Cardiac muscle cell (in vitro differentiated cells and primary cell): ENCODE measurements around the gene RHBDD2. TPM values are rescaled to one million over a fixed set of nuclear protein-coding genes. Genes with fewer than 3 reads are reported as not detected.
"Not testable (repeated sequence)": the region's sequence is repeated elsewhere in the genome, so short reads cannot be mapped to it uniquely, and the experiment has no call there.

Source experiments
- DNase-seq, 2 donors: peaks; one replicate each; pipeline versions ENCODE4 v3.0.0 to v3.0.0-alpha.2; 2010 to 2017; ENCODE audit warnings: low read depth in 1 of 2, low spot score in 1 of 2
- H3K27ac ChIP-seq: fragments of 200-600 bp; sonication (generic); 2 replicates; pipeline ENCODE4 v1.5.1; 2016
- H3K27me3 ChIP-seq: fragments of 200-600 bp; sonication (generic); 2 replicates; pipeline ENCODE4 v1.6.0; 2016; ENCODE audit warnings: control low read depth
- H3K36me3 ChIP-seq: fragments of 200-600 bp; sonication (generic); 2 replicates; pipeline ENCODE4 v1.5.1; 2016; ENCODE audit warnings: control low read depth
- H3K4me1 ChIP-seq: fragments of 200-600 bp; sonication (generic); 2 replicates; pipeline ENCODE4 v1.8.1; 2017; ENCODE audit warnings: low read depth, mild to moderate bottlenecking, mixed run types
- H3K4me3 ChIP-seq: fragments of 200-600 bp; sonication (generic); 2 replicates; pipeline ENCODE4 v1.5.1; 2016; ENCODE audit warnings: mild to moderate bottlenecking
- H3K9me3 ChIP-seq: fragments of 200-600 bp; sonication (generic); 2 replicates; pipeline ENCODE4 v1.5.1; 2017; ENCODE audit warnings: low read depth, mild to moderate bottlenecking, control low read depth
- polyA plus RNA-seq: library from polyadenylated mRNA; unstranded; fragments of >200 nt; fragmentation: Nextera tagmentation; extraction: Ambion mirVana; gene quantifications from 2 replicates; pipeline ENCODE4 v1.2.1, GENCODE V29; 2016
- total RNA-seq: library from RNA; depleted of rRNA; stranded (reverse); fragments of >200 nt; gene quantifications from 2 replicates; pipeline ENCODE4 v1.2.3, GENCODE V29; 2016
- TF ChIP-seq, protein P1 (sequence below): IDR thresholded peaks from 2 replicates; pipeline ENCODE4 v1.5.1; 2012; ENCODE audit warnings: low read depth, mild to moderate bottlenecking, low read length

The RHBDD2 gene
- total and polyA plus RNA-seq, 2 experiments from 2014 or later: 83.6 to 223 TPM

DNA sequence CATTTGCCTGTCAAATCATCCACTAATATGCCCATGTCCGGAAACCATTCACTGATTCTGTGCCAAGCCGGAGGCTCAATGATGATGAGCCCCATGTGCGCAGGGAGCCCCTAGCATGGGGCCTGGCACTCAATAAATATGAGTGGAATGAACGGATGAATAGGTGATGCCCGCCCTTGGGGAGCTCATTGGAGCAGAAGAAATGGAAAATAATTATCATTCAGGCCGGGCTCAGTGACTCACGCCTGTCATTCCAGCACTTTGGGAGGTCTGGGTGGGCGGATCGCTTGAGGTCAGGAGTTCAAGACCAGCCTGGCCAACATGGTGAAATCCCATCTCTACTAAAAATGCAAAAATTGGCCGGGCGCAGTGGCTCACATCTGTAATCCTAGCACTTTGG, 11.0 kb downstream of the RHBDD2 start:
- Histone ChIP-seq H3K27me3 (no peaks in the 10 kb centered on the region), H3K4me3 (no peak overlapping the region), H3K36me3 (peaks cover 5% of the 10 kb centered on the region), H3K27ac (no peak overlapping the region), H3K9me3 (no peaks in the 10 kb centered on the region), H3K4me1 (no peaks in the 10 kb centered on the region)
- TF ChIP-seq, protein P1, sequence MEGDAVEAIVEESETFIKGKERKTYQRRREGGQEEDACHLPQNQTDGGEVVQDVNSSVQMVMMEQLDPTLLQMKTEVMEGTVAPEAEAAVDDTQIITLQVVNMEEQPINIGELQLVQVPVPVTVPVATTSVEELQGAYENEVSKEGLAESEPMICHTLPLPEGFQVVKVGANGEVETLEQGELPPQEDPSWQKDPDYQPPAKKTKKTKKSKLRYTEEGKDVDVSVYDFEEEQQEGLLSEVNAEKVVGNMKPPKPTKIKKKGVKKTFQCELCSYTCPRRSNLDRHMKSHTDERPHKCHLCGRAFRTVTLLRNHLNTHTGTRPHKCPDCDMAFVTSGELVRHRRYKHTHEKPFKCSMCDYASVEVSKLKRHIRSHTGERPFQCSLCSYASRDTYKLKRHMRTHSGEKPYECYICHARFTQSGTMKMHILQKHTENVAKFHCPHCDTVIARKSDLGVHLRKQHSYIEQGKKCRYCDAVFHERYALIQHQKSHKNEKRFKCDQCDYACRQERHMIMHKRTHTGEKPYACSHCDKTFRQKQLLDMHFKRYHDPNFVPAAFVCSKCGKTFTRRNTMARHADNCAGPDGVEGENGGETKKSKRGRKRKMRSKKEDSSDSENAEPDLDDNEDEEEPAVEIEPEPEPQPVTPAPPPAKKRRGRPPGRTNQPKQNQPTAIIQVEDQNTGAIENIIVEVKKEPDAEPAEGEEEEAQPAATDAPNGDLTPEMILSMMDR: no peak
- DNase-seq: peak in 1 of 2 donors; percentile 60

DNA sequence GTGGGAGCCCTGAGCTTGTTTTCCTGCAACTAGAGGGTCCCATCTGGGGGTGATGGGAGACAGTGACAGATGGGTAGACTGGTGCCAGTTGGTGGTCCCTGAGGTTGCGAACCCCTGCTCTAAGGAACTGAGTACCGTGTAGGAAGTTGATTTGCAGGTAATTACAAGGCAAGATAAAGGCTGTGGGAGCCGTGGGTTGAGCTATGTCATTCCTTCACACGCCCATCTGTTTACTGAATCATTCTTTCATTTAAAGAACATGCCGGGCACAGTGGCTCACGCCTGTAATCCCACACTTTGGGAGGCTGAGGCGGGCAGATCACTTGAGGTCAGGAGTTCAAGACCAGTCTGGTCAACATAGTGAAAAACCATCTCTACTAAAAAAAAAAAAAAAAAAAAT, 12.4 kb downstream of the RHBDD2 start:
- H3K27ac ChIP-seq, H3K9me3 ChIP-seq, H3K36me3 ChIP-seq, H3K27me3 ChIP-seq, DNase-seq, H3K4me3 ChIP-seq, H3K4me1 ChIP-seq: not testable (repeated sequence)

DNA sequence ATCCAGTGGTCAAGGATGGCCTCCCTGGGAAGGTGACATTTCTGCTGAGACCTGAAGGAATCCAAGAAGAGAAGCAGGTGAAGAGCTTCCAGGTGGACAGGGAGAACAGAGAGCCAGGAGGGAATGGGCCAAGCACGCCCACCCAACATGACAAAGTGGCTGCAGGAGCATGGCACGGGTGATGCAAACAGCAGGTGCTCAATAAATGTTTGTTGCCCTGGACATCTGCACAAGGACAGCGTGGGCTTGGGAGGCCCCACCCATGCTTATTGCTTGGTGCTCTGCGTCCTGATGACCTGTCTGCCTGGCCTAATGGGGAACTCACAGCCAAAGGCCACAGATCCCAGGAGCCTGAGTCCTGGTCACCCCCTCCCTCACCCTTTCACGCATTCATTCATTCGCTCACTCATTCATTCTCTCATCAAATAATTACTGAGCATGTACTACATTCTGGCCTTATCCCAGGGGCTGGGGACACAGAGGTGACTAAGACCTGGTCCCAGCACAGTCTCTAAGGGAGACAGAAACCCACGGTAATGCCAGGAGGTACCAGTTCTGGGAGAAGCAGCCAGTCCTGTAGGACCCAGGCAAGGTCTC, 13.1 kb downstream of the RHBDD2 start:
- H3K9me3 ChIP-seq: no peaks in the 10 kb centered on the region
- H3K4me3 ChIP-seq: no peak overlapping the region
- TF ChIP-seq, protein P1: no peak
- no peak overlapping the region for H3K27ac ChIP-seq
- H3K27me3 ChIP-seq: no peaks in the 10 kb centered on the region
- no peak for DNase-seq
- peaks cover 5% of the 10 kb centered on the region for H3K36me3 ChIP-seq
- H3K4me1 ChIP-seq: no peaks in the 10 kb centered on the region

DNA sequence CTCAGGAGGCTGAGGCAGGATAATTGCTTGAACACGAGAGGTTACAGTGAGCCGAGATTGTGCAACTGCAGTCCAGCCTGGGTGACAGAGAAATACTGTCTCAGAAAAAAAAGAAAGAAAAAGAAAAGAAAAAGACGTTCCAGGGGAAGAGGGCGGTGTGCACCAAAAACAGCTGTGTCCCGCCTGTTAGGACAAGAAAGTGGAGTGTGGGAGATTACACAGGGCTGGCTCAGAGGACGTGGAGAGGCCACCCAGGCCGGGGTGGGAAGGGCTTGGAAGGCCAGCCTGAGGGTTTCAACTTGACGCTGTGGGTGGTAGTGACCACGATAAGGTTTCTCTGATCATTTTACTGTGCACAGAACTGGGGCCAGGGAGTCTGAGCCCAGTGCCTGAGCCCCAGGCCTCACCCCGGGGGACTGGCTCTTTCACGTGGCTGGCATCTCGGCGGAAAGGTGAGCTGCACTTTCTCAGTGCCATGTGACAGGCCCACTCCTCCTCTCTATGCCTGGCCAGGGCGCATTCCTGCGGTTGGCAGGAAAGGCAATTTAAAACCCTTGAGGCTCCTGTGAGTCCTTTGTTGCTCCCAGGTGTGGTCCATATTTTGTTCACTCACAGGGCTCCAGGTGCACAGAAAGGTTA, 13.9 kb downstream of the RHBDD2 start:
- Histone ChIP-seq H3K27me3 (no peaks in the 10 kb centered on the region), H3K9me3 (no peaks in the 10 kb centered on the region), H3K4me1 (no peaks in the 10 kb centered on the region), H3K36me3 (peaks cover 5% of the 10 kb centered on the region), H3K4me3 (no peak overlapping the region), H3K27ac (no peak overlapping the region)
- TF ChIP-seq, protein P1: peak; percentile 3
- DNase-seq: peak in 1 of 2 donors; percentile 85

DNA sequence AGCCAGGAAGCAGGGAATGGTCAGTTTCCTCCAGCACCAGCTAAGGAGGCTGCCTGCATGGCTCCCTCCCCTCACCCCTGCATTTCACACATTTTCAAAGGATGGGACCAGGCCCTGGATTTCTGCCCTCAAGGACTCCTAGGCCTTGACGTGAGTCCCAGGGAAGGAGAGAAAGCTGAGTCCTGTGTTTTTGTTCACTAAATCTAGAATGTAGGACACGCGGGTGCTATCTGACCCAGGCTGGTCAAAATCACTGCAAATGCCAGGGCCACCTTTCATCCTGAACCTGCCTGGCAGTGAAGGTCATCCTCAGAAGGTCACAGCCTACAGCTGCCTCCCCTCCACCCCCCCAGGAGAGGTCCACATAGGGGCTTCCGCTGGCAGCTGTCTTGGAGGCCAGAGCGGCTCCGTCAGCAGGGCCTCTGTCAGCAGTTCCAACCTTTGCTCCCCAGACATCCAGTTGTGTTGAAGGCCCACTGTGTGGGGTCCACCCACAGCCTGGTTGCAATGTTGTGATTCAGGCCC, 18.0 kb downstream of the RHBDD2 start:
- Histone ChIP-seq H3K9me3 (no peaks in the 10 kb centered on the region), H3K4me3 (no peak overlapping the region), H3K27me3 (no peaks in the 10 kb centered on the region), H3K4me1 (peaks cover 5% of the 10 kb centered on the region), H3K36me3 (no peaks in the 10 kb centered on the region), H3K27ac (peak overlapping the region; percentile 63)
- no peak for DNase-seq
- TF ChIP-seq, protein P1: no peak

DNA sequence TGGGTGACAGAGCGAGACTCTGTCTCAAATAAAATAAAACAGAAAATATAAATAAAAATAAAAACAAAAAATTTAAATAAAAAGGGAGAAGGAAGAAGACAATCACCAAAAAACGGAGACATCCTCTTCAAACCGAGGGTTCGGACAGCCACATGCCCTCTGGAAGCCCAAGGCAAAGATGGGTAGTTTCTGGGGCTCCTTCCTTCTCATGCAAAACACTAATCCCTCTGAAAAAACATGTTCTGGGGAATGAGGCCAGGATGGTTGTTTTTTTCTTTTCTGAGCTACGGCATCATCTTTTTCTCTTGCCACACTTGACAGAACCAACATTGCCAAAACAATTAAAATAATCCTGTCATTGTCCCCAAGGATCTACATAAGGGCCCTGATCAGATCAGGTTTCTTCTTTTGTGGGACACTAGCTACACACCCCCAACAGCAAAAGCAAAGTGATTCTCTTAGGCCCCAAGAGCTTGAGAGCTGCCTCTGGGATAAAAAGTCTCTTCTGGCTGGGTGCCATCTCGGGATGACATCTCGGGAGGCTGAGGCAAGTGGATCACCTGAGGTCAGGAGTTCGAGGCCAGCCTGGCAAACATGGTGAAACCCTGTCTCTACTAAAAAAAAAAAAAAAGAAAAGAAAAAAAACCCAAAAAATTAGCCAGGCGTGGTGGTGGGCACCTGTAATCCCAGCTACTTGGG, 21.9 kb downstream of the RHBDD2 start:
- TF ChIP-seq, protein P1: no peak
- no peak for DNase-seq
- H3K4me1 ChIP-seq: peaks cover 5% of the 10 kb centered on the region

More for the DNA sequence above, 21.9 kb downstream of the RHBDD2 start:
- Histone ChIP-seq H3K36me3 (no peaks in the 10 kb centered on the region), H3K9me3 (no peaks in the 10 kb centered on the region), H3K27me3 (no peaks in the 10 kb centered on the region), H3K4me3 (no peak overlapping the region), H3K27ac (no peak overlapping the region)
